GM23338 (cell line): ENCODE measurements around the gene FCSK.

ENCODE experiments used
- CREB1 ChIP-seq: fragments of 250-450 bp; sonication (Bioruptor Pico); IDR thresholded peaks from 2 replicates; pipeline ENCODE4 v1.5.0; 2020; ENCODE audit warnings: low read depth, mild to moderate bottlenecking, moderate library complexity
- CTCF ChIP-seq, 2 experiments: fragments of 200-600 bp in 1 of 2; sonication (generic) in 1 of 2; conservative IDR thresholded peaks; 2 replicates each; pipeline versions ENCODE4 v1.5.1 to v1.6.1; 2016 to 2017; ENCODE audit warnings: antibody characterized with exemption in 2 of 2, low read depth in 2 of 2, mild to moderate bottlenecking in 2 of 2, moderate library complexity in 1 of 2
- ETS1 ChIP-seq: IDR thresholded peaks from 2 replicates; pipeline ENCODE4 v1.6.1; 2016; ENCODE audit warnings: antibody characterized with exemption
- EZH2 ChIP-seq: fragments of 200-600 bp; sonication (generic); IDR thresholded peaks from one replicate; pipeline ENCODE4 v1.8.0; 2017; ENCODE audit warnings: antibody characterized with exemption, mild to moderate bottlenecking, low read depth; ENCODE audit not compliant: unreplicated experiment
- EZH2phosphoT487 ChIP-seq: fragments of 200-600 bp; sonication (generic); IDR thresholded peaks from one replicate; pipeline ENCODE4 v1.8.1; 2018; ENCODE audit warnings: antibody characterized with exemption; ENCODE audit not compliant: unreplicated experiment
- NANOG ChIP-seq: IDR thresholded peaks from 2 replicates; pipeline ENCODE4 v1.6.1; 2016; ENCODE audit warnings: antibody characterized with exemption, borderline replicate concordance
- POLR2AphosphoS5 ChIP-seq: IDR thresholded peaks from 2 replicates; pipeline ENCODE4 v1.6.1; 2016; ENCODE audit warnings: antibody characterized with exemption, low read depth
- REST ChIP-seq: IDR thresholded peaks from one replicate; pipeline ENCODE4 v1.6.1; 2018; ENCODE audit warnings: antibody characterized with exemption; ENCODE audit not compliant: unreplicated experiment
- STAT1 ChIP-seq: IDR thresholded peaks from one replicate; pipeline ENCODE4 v1.6.1; 2016; ENCODE audit warnings: antibody characterized with exemption; ENCODE audit not compliant: unreplicated experiment
- ZNF331 ChIP-seq: fragments of 250-450 bp; sonication (Bioruptor Pico); IDR thresholded peaks from 2 replicates; pipeline ENCODE4 v1.5.0; 2020; ENCODE audit warnings: low read depth, mild to moderate bottlenecking, moderate library complexity

GRCh38 chr16:70472786-70473433 is 18.5 kb downstream of the FCSK start:
- no peak for TF ChIP-seq CTCF (conservative IDR thresholded peaks at IDR 0.05; ENCODE audit: low read depth in 2 of 2)
- no peak for TF ChIP-seq POLR2AphosphoS5
- TF ChIP-seq NANOG = no peak
- no peak for TF ChIP-seq CREB1
- TF ChIP-seq EZH2 = no peak
- TF ChIP-seq ETS1 = no peak
- no peak for TF ChIP-seq REST
- TF ChIP-seq EZH2phosphoT487 = no peak
- TF ChIP-seq ZNF331 = no peak
- TF ChIP-seq STAT1 = no peak
